ENCODE measurements around the gene ADAMTS2.

The ADAMTS2 gene

GRCh38 chr5:179306191-179307012 lies 38.9 kb downstream of the ADAMTS2 start:
- H3K9me2 ChIP-seq (ENCODE audit: low read depth, low read length) = no peaks in the 10 kb centered on the region
- no peak overlapping the region for H2AFZ ChIP-seq (ENCODE audit: low read length)
- no peaks in the 10 kb centered on the region for H3F3A ChIP-seq (ENCODE audit: insufficient read depth, low read length)
- no peak overlapping the region for H3K4me3 ChIP-seq (ENCODE audit: low read depth, low read length, poor library complexity, severe bottlenecking)
- no peak overlapping the region for H3K9ac ChIP-seq (ENCODE audit: low read length)
- no peaks in the 10 kb centered on the region for H3K36me3 ChIP-seq (ENCODE audit: insufficient read depth, low read length)
- TF ChIP-seq CTCF (IDR thresholded peaks at IDR 0.05; ENCODE audit: low read length) = no peak
- TF ChIP-seq EZH2 (IDR thresholded peaks at IDR 0.05; ENCODE audit: borderline replicate concordance, low read length) = no peak
- H3K79me2 ChIP-seq (ENCODE audit: insufficient read depth, low read length) = no peaks in the 10 kb centered on the region
- H3K27me3 ChIP-seq (ENCODE audit: insufficient read depth, low read length) = 0 out of 2 replicates have a peak, but pooled peaks cover 4% of the 10 kb centered on the region
- no peaks in the 10 kb centered on the region; the same call in 1 of the 2 replicates for H3K9me3 ChIP-seq (ENCODE audit: low read length)
- H4K20me1 ChIP-seq (ENCODE audit: insufficient read depth, low read length) = no peaks in the 10 kb centered on the region
- H3K4me2 ChIP-seq (ENCODE audit: low read length) = no peak overlapping the region
- no peaks in the 10 kb centered on the region for H3K4me1 ChIP-seq (ENCODE audit: insufficient read depth, low read length, severe bottlenecking)
- no peak overlapping the region for H3K27ac ChIP-seq (ENCODE audit: low read depth, low read length, poor library complexity, severe bottlenecking)

- Histone ChIP-seq H3K79me2 (ENCODE audit: insufficient read depth, low read length) (no peaks in the 10 kb centered on the region), H4K20me1 (ENCODE audit: insufficient read depth, low read length) (no peaks in the 10 kb centered on the region), H3K9ac (ENCODE audit: low read length) (no peak overlapping the region), H3K9me2 (ENCODE audit: low read depth, low read length) (no peaks in the 10 kb centered on the region), H3K4me1 (ENCODE audit: insufficient read depth, low read length, severe bottlenecking) (no peaks in the 10 kb centered on the region), H3K4me2 (ENCODE audit: low read length) (no peak overlapping the region), H3K36me3 (ENCODE audit: insufficient read depth, low read length) (no peaks in the 10 kb centered on the region), H3K27me3 (ENCODE audit: insufficient read depth, low read length) (0 out of 2 replicates have a peak, but pooled peaks cover 4% of the 10 kb centered on the region), H3K4me3 (ENCODE audit: low read depth, low read length, poor library complexity, severe bottlenecking) (no peak overlapping the region), H2AFZ (ENCODE audit: low read length) (no peak overlapping the region), H3F3A (ENCODE audit: insufficient read depth, low read length) (no peaks in the 10 kb centered on the region), H3K27ac (ENCODE audit: low read depth, low read length, poor library complexity, severe bottlenecking) (no peak overlapping the region), H3K9me3 (ENCODE audit: low read length) (no peaks in the 10 kb centered on the region; the same call in 1 of the 2 replicates)
- no peak for TF ChIP-seq EZH2 (IDR thresholded peaks at IDR 0.05; ENCODE audit: borderline replicate concordance, low read length)
- TF ChIP-seq CTCF (IDR thresholded peaks at IDR 0.05; ENCODE audit: low read length) = no peak
Measured at GRCh38 chr5:179304871-179305270, 40.4 kb downstream of the ADAMTS2 start.

DNA sequence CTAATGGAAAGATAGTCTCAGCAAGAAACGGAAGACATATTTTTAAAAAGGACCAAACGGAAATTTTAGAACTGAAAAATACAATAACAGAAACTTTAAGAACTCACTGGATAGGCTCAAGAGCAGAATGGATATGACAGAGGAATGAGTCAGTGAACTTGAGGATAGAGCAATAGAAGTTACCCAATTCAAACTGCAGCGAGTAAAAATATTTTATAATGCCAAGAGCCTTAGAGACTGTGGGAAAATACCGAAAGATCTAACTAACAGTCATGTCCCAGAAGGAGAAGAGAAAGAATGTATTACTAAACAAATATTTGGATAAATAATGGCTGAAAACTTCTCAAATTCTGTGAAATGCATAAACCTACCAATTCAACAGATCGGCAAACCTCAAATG lies 40.8 kb downstream of the ADAMTS2 start:
- Histone ChIP-seq H3K4me2 (ENCODE audit: low read length) (no peak overlapping the region), H3K4me1 (ENCODE audit: insufficient read depth, low read length, severe bottlenecking) (no peaks in the 10 kb centered on the region), H2AFZ (ENCODE audit: low read length) (no peak overlapping the region), H3K9me3 (ENCODE audit: low read length) (no peaks in the 10 kb centered on the region; the same call in 1 of the 2 replicates), H3F3A (ENCODE audit: insufficient read depth, low read length) (no peaks in the 10 kb centered on the region), H3K27me3 (ENCODE audit: insufficient read depth, low read length) (0 out of 2 replicates have a peak, but pooled peaks cover 4% of the 10 kb centered on the region), H3K79me2 (ENCODE audit: insufficient read depth, low read length) (no peaks in the 10 kb centered on the region), H3K9ac (ENCODE audit: low read length) (no peak overlapping the region), H3K27ac (ENCODE audit: low read depth, low read length, poor library complexity, severe bottlenecking) (no peak overlapping the region), H3K36me3 (ENCODE audit: insufficient read depth, low read length) (no peaks in the 10 kb centered on the region), H3K9me2 (ENCODE audit: low read depth, low read length) (no peaks in the 10 kb centered on the region), H4K20me1 (ENCODE audit: insufficient read depth, low read length) (no peaks in the 10 kb centered on the region), H3K4me3 (ENCODE audit: low read depth, low read length, poor library complexity, severe bottlenecking) (no peak overlapping the region)
- TF ChIP-seq EZH2 (IDR thresholded peaks at IDR 0.05; ENCODE audit: borderline replicate concordance, low read length) (no peak), CTCF (IDR thresholded peaks at IDR 0.05; ENCODE audit: low read length) (no peak)

Measured in OCI-LY1 (cell line).